GM18909 (cell line): Measurements from ENCODE around the gene RAB14.

Source experiments
- ATAC-seq: cut with Tn5 transposase; IDR thresholded peaks from one replicate; pipeline ENCODE4 v1.9.1; 2021; ENCODE audit warnings: mild to moderate bottlenecking; ENCODE audit not compliant: unreplicated experiment, poor library complexity

The RAB14 gene

DNA sequence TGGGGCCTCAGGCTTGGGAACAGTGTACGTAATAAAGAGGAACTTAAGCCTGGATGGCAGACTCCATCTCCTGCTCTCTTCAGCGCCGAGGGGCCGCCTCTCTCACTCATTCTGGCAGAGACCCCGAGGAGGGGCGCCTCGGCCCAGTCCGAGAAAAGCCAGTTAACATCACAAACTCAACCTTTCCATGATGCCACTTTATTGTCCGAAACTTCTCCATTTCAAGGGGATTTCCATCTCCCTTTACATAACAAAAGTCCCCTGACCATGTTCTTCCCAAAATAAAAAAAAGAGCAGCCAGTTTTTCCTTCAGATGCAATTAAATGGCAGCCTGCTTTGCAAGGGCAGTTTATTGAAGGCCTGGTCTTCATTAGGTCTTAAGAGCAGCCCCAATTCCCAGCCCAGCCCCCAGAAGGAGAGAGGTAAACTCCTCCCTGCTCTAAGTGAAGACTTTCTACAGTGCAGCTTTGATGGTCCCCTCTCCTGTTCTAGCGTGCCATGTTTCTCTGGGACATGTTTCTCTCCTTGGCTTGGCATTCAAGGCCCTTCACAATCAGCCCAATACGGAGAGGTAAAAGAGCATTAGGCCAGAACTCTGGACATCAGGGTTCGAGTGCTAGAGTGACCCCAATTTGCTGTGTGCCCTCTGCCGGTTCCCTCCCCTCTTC, 19.5 kb upstream of the RAB14 start:
- ATAC-seq = no peak

GRCh38 chr9:121219530-121219929, 17.9 kb upstream of the RAB14 start:
- ATAC-seq = no peak

DNA sequence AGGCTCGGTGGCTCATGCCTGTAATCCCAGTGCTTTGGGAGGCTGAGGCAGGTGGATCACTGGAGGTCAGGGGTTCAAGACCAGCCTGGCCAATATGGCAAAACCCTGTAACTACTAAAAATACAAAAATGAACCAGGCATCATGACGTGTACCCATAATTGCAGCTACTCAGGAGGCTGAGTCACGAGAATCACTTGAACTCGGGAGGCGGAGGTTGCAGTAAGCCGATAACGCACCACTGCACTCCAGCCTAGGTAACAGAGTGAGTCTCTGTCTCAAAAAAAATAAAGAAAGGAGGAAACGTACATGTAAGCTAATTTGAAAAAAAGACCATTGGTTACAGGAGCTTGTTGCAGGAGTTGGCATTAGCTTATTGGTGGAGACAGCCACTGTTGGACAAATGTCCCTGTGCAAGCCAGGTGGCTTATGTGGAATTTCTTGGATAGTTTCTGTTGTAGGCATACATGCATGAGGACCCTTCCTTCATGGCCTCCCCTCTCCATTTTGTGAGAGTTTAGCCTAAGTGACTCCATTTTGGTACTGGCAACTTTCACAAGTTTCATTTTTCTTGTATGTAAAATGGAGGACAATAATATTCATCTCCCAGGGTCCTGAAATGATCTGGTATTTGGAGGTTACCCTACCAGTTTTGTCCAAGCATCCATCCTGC, 16.8 kb upstream of the RAB14 start:
- no peak for ATAC-seq

DNA sequence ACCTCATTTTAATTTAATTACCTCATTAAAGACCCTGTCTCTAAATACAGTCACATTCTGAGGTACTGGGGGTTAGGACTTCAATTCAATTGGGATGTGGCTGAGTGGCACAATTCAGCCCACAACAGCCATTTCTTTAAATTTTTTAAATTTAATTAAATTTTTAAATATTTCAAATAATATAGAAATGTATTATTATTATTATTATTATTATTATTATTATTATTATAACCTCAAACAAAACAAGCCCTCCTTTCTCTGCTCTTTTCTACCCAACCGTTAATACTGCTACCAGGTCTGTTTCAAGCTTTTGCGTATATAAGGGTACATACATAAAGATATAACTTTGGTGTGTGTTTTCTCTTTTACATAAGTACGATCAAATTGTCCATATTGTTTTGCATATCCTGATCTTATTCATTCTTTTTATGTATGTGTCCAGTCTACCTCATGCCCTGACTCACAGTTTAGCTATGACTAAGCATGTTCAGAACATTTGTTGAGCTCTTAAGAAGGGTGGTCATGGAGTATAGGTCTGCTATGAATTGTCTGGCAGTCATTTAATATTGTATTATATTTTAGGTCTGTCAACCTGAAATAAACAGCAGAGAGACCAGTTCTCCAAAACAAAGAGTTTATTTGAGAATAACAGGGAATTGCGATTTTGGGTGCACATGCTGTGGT, 16.1 kb upstream of the RAB14 start:
- ATAC-seq = no peak

DNA sequence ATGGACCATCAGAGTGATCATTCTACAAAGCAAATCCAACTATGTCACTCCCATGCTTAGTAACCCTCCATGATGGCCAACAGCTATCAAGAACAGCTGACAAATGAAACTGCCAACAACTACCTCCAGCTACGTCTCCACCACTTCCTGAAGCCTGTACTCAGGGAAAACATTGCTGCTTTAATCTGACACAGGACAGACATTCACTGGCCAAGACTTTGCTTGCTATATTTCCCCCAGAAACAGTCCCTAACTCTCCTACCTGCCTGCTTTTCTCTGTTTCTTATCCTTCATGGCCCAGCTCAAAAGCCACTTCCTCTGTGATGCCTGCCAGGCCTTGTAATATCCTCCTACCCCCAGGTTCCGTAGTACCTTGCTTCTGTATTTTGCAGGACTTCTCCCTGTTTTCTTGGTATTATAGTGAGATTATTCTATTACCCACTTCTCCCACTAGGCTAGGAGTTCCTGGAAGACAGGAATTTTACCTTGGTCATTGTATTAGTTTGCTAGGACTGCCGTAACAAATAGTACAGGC, 14.7 kb upstream of the RAB14 start:
- ATAC-seq = no peak

- no peak for ATAC-seq
These were observed 12.3 kb upstream of the RAB14 start for GRCh38 chr9:121214005-121214404.

DNA sequence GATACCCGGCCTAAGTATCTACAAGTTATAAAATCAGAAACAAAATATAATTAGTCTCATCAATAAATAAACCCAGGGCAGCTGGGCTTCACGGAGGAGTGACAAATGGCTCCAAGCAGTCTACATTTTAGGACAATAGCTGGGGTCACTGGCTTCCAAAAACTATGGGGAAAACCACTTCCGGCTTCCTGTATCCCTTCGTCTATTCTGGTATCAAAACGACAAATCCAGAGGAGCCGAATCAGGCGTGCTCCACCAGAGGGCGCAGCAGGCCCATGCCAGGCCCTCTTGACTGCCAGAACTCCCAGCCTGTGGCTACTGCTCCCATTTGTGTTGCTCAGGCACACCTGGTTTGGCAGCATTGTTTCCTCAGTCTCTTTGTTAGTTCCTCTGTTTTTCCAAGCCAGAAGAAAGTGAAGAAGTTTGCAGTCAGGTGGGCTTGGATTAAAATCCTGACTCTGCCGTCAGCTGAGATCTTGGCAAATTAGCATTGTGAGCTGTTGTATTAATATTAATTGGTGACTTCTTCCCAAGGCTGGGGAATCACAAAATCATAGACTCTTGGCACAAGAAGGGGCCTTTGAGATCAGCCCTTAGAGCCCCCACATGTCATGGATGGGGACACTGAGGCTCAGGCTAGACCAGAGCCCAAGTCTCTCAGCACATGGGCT, 11.6 kb upstream of the RAB14 start:
- ATAC-seq = peak; percentile 61

GRCh38 chr9:121210536-121210935, 8.9 kb upstream of the RAB14 start:
- ATAC-seq = no peak

DNA sequence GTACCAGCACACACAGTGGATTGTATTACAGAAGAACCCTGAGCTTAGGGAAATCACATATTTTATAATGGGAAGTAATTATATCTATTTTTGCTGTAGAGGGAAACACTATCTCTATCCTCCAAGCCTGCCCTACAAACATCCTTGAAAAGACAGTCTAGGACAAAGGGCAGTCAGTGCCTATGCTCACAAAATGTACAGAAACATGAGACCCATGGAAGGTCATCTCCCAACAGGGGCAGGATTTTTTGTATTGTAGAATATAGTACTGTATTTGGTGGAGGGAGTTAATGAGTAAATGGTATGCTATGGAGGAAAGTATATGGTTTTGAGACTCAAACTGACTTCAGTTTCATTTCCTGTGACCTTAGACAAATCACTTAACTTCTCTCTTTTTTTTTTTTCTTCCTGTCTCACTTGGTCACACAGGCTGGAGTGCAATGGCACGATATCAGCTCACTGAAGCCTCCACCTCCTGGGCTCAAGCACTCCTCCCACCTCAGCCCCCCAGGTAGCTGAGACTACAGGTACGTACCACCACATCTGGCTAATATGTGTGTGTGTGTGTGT, 5.8 kb upstream of the RAB14 start:
- ATAC-seq = peak; percentile 81

- ATAC-seq = peak; percentile 29
These were observed 5.1 kb upstream of the RAB14 start for GRCh38 chr9:121206516-121207370.

DNA sequence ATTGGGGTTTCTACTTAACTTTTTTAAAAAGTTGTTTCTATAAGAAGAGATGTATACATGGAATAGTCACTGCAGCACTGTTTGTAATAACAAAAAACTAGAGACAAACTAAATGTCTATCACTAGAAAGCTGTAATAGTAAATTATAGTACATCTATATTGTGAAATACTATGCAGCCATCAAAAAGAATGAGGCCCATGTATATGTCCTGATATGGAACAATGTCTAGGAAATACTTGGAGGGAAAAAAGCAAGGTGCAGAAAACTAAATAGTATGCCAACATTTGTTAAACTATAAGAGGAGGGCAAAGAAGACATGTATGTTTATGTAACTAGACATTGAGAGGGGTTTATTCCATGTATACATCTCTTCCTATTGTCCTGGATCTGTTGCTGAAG, 2.9 kb upstream of the RAB14 start:
- no peak for ATAC-seq

DNA sequence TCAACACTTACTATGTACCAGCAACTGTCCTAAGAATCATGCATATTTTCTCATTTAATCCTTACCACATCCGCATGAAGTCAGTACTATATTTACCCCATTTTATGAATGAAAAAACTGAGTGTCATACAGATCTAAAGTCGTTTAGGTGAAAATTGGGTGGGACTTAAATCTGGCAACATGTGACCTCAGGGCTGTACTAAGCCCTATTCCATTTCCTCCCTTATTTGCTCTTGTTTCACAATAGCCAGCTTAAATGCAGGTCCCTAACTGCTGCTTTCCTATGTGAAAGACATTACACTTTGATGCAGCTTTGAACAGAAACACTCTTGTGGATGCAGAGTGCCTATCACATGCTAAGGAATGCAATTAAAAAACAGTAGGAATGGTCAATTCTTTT, 2.5 kb upstream of the RAB14 start:
- ATAC-seq = no peak

GRCh38 chr9:121201045-121201737, 478 bp downstream of the RAB14 start:
- peak; percentile 27 for ATAC-seq

DNA sequence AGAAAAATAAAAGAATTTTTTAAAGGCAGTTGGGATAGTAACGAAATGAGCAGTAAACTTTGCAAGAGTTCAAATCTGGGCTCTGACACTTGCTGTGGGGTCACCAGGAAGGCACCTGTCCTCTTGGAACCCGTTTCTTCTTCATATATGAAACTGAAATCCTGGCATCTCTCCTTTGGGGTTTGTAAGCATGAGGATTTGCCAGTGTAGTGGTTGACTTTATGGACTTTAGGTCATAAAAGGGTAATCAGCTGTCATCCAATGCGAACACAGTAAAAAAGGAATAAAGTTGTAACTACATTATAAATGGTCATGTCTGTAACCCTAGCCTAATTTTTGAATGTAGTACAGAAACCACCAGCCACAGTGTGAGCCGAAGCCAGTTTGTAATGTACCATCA, 1.3 kb downstream of the RAB14 start:
- no peak for ATAC-seq

DNA sequence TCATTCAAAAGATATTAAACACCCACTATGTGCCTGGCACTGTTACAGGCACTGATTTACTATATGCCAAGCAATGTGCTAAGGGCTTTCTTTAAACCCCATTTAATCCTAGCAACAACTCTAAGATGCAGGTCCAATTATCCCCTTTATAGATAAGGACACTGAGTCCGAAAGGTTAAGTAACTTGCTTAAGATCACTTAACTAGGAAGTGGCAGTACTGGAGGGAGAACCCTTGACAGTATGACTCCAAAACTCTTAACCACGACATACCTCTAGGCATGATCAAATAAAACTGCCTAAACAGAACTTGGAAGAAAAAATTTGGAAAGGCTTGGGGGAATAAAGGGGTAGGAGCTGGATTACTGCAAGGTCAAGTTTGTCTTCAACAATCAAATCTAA, 1.7 kb downstream of the RAB14 start:
- no peak for ATAC-seq

- no peak for ATAC-seq
These were observed 3.1 kb downstream of the RAB14 start for GRCh38 chr9:121198512-121199042.

DNA sequence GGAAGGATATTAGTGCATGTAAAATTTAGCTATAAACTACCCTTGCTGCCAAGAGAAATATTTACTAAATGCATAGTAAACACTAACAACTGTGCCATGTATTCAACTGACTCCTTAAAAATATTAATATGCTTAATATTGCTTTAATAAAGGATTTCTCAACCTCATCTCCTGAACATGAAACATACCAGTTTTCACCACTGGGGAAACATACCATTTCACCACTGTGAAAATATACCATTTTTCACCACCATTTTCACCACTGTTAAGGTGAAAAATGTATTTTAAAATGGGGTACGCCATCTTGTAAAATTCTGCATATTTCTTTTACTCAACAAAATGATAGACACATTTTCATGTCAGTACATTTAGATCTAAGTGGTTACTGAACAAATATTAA, 4.5 kb downstream of the RAB14 start:
- no peak for ATAC-seq

GRCh38 chr9:121196389-121196788, 5.3 kb downstream of the RAB14 start:
- ATAC-seq = peak; percentile 54

- ATAC-seq = no peak
These were observed 6.9 kb downstream of the RAB14 start for GRCh38 chr9:121194730-121195129.
